Right cardiac atrium (tissue), 5 donors: ENCODE measurements around the gene DCDC2C. TPM values are rescaled to one million over a fixed set of nuclear protein-coding genes. Genes with fewer than 3 reads are reported as not detected.

Source experiments
- ATAC-seq, 2 donors: fragments of 200-7000 bp; cut with Tn5 transposase; one replicate each; pipeline versions ENCODE4 v1.8.0 to v1.9.1; 2020; ENCODE audit warnings: moderate library complexity in 2 of 2, mild to moderate bottlenecking in 1 of 2
- DNase-seq, 3 donors: peaks; one replicate each; pipeline ENCODE4 v3.0.0-alpha.2; 2020
- H3K27ac ChIP-seq: one replicate; pipeline ENCODE4 v1.5.1; 2013; ENCODE audit warnings: mild to moderate bottlenecking, low read length, control low read depth, moderate library complexity
- H3K27me3 ChIP-seq: one replicate; pipeline ENCODE4 v1.6.1; 2013; ENCODE audit not compliant: control insufficient read depth, insufficient read depth
- H3K4me1 ChIP-seq: one replicate; pipeline ENCODE4 v1.6.1; 2013; ENCODE audit warnings: low read length; ENCODE audit not compliant: control insufficient read depth, insufficient read depth
- H3K4me3 ChIP-seq: one replicate; pipeline ENCODE4 v1.5.1; 2013; ENCODE audit warnings: low read length, control low read depth
- H3K9me3 ChIP-seq: one replicate; pipeline ENCODE4 v1.6.1; 2013; ENCODE audit warnings: low read length; ENCODE audit not compliant: control insufficient read depth
- WGBS: extraction: QIAGEN DNeasy Blood & Tissue Kit; methylation state at CpG from one replicate; pipeline ENCODE4 v1.1.7; 2013; 5-methylcytosine and 5-hydroxymethylcytosine counted together
- intact Hi-C, 4 donors: fragments of 100-400 bp; cut with DNase I; formaldehyde crosslinking; loops; one replicate each; pipeline versions ENCODE4 v1.11.0 to v1.14.0; 2022 to 2023
- polyA plus RNA-seq: library from polyadenylated mRNA; stranded (reverse); fragments of 200-250 nt; gene quantifications from one replicate; pipeline ENCODE4 v1.2.3, GENCODE V29; 2013
- total RNA-seq, 4 donors: library from RNA; stranded (reverse); fragmentation: NEBNext Ultra II Directional; extraction: Animal tissue kit (Norgen Biotek cat#: 25700); gene quantifications; one replicate each; pipeline ENCODE4 v1.2.1, GENCODE V29; 2021
- donor health status: healthy with polysubstance abuse.
- donor health status: DM: no; HTN: yes; CAD: no.
- donor health status: DM: no; HTN: no; CAD: no.
- donor health status: DM: no; HTN: yes; CAD: no; lungs with severe emphysema.
- donor health status: DM: yes; HTN: yes; CAD: no.

The DCDC2C gene
- total and polyA plus RNA-seq, 5 donors = not detected

DNA sequence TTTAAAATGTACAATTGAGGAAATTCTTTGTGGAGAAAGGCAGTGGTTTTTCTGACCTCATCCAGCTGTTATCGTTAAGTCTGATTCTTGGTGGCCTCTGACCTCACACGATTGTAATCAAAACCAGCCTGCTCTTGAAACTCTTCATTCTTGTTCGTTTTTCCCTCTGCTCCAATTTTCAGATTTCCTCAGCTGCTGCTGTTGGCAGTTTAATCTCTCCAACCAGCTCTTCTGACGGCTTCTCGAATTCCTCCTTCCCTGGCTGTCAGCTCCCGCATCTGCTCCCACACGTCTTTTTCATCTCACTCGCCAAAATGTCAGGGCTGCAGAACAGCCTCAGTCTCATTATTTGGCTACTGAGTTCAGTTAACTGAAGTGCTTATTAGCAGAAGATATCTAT lies 136.1 kb downstream of the DCDC2C start:
- DNase-seq (no peak), ATAC-seq (no peak)
- Histone ChIP-seq H3K27ac (no peak overlapping the region), H3K4me3 (no peak overlapping the region), H3K9me3 (no peaks in the 10 kb centered on the region), H3K27me3 (no peaks in the 10 kb centered on the region), H3K4me1 (no peaks in the 10 kb centered on the region)
- 12% methylated on average over 8 of the region's 8 CpGs for WGBS
- intact Hi-C loops = no loop called here

DNA sequence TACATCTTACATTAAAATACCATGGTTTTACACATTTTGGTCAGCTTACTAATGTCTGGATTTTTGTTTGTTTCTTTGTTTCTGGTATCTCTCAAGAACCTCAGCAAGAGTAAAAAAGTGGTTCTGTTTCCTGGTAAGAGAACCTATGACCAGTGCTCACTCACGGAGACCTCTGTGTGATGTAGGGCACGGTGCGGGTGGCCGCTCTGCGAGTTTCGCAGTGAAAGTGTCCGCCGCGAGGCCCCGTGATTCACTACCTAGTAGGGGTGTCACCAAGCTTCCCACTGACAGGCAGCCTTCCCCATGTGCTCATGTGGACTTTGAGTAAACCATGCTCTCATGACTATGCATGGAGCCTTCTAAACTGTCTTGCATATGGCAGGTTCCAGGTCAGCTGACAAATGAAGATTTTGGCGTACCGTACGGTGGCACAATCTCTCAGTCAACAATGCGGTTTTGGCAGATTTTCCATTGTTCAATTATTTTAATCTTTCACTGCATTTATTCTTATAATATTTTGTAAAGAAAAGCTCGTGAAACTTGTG lies 137.3 kb downstream of the DCDC2C start:
- no peak for DNase-seq
- intact Hi-C loops = no loop called here
- 95% methylated on average over 15 of the region's 15 CpGs for WGBS
- H3K4me1 ChIP-seq = no peaks in the 10 kb centered on the region
- H3K27ac ChIP-seq = no peak overlapping the region
- no peaks in the 10 kb centered on the region for H3K9me3 ChIP-seq
- H3K4me3 ChIP-seq = no peak overlapping the region
- ATAC-seq = no peak
- no peaks in the 10 kb centered on the region for H3K27me3 ChIP-seq

DNA sequence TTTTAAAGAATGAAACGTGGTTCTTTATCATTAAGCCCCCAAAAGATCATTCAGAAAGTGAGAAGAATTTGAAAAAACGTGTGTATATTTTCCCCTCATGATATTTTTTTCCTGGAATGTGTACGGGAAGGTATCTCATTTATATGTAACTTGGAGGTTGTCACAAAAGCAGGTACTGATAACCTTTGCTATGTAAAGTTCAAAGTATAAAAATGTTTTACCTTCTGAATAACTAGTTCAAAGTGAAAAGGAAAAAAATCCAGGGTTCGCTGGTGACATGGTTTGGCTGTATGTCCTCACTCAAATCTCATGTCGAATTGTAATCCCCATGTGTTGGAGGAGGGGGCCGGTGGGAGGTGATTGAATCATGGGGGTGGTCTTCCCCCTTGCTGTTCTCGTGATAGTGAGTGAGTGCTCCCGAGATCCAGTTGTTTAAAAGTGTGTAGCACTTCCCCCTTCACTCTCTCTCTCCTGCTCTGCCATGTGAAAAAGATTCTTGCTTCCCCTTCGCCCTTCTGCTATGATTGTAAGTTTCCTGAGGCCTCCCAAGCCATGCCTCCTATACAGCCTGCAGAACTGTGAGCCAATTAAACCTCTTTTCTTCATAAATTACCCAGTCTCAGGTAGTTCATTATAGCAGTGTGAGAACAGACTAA lies 144.2 kb downstream of the DCDC2C start:
- ATAC-seq = no peak
- Histone ChIP-seq H3K4me1 (no peaks in the 10 kb centered on the region), H3K4me3 (no peak overlapping the region), H3K27ac (no peak overlapping the region), H3K27me3 (no peaks in the 10 kb centered on the region), H3K9me3 (no peaks in the 10 kb centered on the region)
- intact Hi-C loops = no loop called here
- no peak for DNase-seq
- WGBS = 60% methylated on average over 9 of the region's 9 CpGs

DNA sequence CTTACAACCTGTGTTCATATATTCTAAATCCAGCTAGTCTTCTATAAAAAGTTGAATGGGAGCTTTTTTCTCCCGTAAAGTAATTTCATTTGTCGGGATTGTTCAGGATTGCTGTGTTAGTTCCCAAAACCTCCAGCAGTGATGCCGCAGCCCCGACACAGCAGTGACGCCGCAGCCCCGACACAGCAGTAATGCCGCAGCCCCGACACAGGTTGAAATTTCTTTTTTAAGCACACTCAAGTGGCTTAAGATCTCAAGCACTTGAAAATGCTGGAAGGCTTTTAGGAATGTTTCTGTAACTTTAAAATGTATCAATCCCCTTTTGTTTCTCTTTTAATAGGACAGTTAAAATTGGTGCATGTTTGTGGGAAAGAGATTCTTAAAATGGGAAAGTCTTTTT lies 145.4 kb downstream of the DCDC2C start:
- DNase-seq (no peak), ATAC-seq (no peak)
- Histone ChIP-seq H3K4me3 (no peak overlapping the region), H3K27me3 (no peaks in the 10 kb centered on the region), H3K9me3 (no peaks in the 10 kb centered on the region), H3K27ac (no peak overlapping the region), H3K4me1 (no peaks in the 10 kb centered on the region)
- WGBS = 57% methylated on average over 9 of the region's 9 CpGs
- intact Hi-C loops = no loop called here

- Histone ChIP-seq H3K27ac (no peak overlapping the region), H3K4me3 (no peak overlapping the region), H3K9me3 (no peaks in the 10 kb centered on the region), H3K4me1 (no peaks in the 10 kb centered on the region), H3K27me3 (no peaks in the 10 kb centered on the region)
- DNase-seq = no peak
- ATAC-seq = no peak
- WGBS = 74% methylated on average over 7 of the region's 7 CpGs
- intact Hi-C loops = no loop called here
Observed at GRCh38 chr2:3849213-3849612, 145.8 kb downstream of the DCDC2C start.

GRCh38 chr2:3857576-3857975 lies 154.2 kb downstream of the DCDC2C start:
- 77% methylated on average over 4 of the region's 4 CpGs for WGBS
- ATAC-seq = no peak
- Histone ChIP-seq H3K9me3 (no peaks in the 10 kb centered on the region), H3K27ac (no peak overlapping the region), H3K4me1 (no peaks in the 10 kb centered on the region), H3K27me3 (no peaks in the 10 kb centered on the region), H3K4me3 (no peak overlapping the region)
- no peak for DNase-seq
- intact Hi-C loops = no loop called here

- Histone ChIP-seq H3K4me3 (no peak overlapping the region), H3K27me3 (no peaks in the 10 kb centered on the region), H3K4me1 (no peaks in the 10 kb centered on the region), H3K27ac (no peak overlapping the region), H3K9me3 (no peaks in the 10 kb centered on the region)
- ATAC-seq = peak in 1 of 2 donors; percentile 68
- intact Hi-C loops = no loop called here
- no peak for DNase-seq
- 70% methylated on average over 16 of the region's 16 CpGs for WGBS
Observed at GRCh38 chr2:3864943-3865865, 161.8 kb downstream of the DCDC2C start.

- ATAC-seq = no peak
- intact Hi-C loops = no loop called here
- Histone ChIP-seq H3K9me3 (no peaks in the 10 kb centered on the region), H3K4me3 (no peak overlapping the region), H3K27me3 (no peaks in the 10 kb centered on the region), H3K27ac (no peak overlapping the region), H3K4me1 (no peaks in the 10 kb centered on the region)
- DNase-seq = no peak
- WGBS = 81% methylated on average over 5 of the region's 5 CpGs
Observed at GRCh38 chr2:3867469-3867868, 164.1 kb downstream of the DCDC2C start.

GRCh38 chr2:3868012-3868805 lies 164.8 kb downstream of the DCDC2C start:
- intact Hi-C loops = no loop called here
- no peak for ATAC-seq

GRCh38 chr2:3870222-3870621 lies 166.8 kb downstream of the DCDC2C start:
- ATAC-seq (no peak), DNase-seq (no peak)
- intact Hi-C loops = no loop called here
- no peak overlapping the region for H3K27ac ChIP-seq
- no peak overlapping the region for H3K4me3 ChIP-seq
- no peaks in the 10 kb centered on the region for H3K27me3 ChIP-seq
- WGBS = 78% methylated on average over 7 of the region's 7 CpGs
- no peaks in the 10 kb centered on the region for H3K9me3 ChIP-seq
- H3K4me1 ChIP-seq = no peaks in the 10 kb centered on the region

More at GRCh38 chr2:3868012-3868805, 164.8 kb downstream of the DCDC2C start:
- 67% methylated on average over 14 of the region's 14 CpGs for WGBS
- Histone ChIP-seq H3K4me3 (no peak overlapping the region), H3K27ac (no peak overlapping the region), H3K9me3 (no peaks in the 10 kb centered on the region), H3K27me3 (no peaks in the 10 kb centered on the region), H3K4me1 (no peaks in the 10 kb centered on the region)
- no peak for DNase-seq

DNA sequence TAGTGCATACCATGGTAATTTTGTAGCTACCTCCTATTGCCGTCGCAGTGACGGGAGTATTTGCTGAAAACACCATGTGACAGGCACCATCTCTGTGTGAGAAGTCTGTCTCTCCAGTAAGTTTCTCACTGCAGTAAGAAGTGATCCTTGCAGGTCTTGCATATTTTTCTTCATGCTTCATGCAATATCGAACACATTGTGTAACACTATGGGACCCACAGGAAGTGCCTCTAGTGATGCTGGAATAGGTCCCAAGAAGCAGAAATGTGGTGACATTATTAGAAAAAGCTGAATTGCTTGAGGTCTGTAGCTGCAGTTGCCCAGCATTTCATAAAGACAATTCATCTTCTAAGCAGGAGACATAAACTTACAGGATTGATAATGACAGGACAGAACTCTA lies 167.6 kb downstream of the DCDC2C start:
- Histone ChIP-seq H3K27ac (no peak overlapping the region), H3K27me3 (no peaks in the 10 kb centered on the region), H3K4me1 (no peaks in the 10 kb centered on the region), H3K4me3 (no peak overlapping the region), H3K9me3 (no peaks in the 10 kb centered on the region)
- 56% methylated on average over 4 of the region's 4 CpGs for WGBS
- intact Hi-C loops = no loop called here
- no peak for ATAC-seq
- no peak for DNase-seq
